GM23338 (cell line): ENCODE data around the gene GNB1L.

Experiments
- EZH2phosphoT487 ChIP-seq: fragments of 200-600 bp; sonication (generic); IDR thresholded peaks from one replicate; pipeline ENCODE4 v1.8.1; 2018; ENCODE audit warnings: antibody characterized with exemption; ENCODE audit not compliant: unreplicated experiment
- JUNB ChIP-seq: IDR thresholded peaks from one replicate; pipeline ENCODE4 v1.6.1; 2016; ENCODE audit warnings: antibody characterized with exemption; ENCODE audit not compliant: unreplicated experiment
- POLR2AphosphoS5 ChIP-seq: IDR thresholded peaks from 2 replicates; pipeline ENCODE4 v1.6.1; 2016; ENCODE audit warnings: antibody characterized with exemption, low read depth
- TF ChIP-seq, protein P1 (sequence below), 2 experiments: fragments of 200-600 bp in 1 of 2; sonication (generic) in 1 of 2; conservative IDR thresholded peaks; 2 replicates each; pipeline versions ENCODE4 v1.5.1 to v1.6.1; 2016 to 2017; ENCODE audit warnings: antibody characterized with exemption in 2 of 2, low read depth in 2 of 2, mild to moderate bottlenecking in 2 of 2, moderate library complexity in 1 of 2

DNA sequence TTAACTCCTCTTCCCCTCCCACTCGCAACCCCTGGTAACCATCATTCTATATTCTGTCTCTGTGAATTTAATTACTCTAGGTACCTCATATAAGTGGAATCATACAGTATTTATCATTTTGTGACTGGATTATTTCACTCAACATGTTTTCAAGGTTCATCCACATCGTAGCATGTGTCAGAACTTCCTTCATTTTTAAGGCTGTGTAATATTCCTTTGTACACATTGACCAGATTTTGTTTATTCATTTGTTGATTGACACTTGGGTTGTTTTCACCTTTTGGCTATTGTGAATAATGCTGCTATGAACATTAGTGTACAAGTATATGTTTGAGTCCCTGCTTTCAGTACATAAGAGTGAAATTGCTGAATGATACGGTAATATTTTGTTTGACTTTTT lies 2.7 kb upstream of the GNB1L start:
- TF ChIP-seq, protein P1, sequence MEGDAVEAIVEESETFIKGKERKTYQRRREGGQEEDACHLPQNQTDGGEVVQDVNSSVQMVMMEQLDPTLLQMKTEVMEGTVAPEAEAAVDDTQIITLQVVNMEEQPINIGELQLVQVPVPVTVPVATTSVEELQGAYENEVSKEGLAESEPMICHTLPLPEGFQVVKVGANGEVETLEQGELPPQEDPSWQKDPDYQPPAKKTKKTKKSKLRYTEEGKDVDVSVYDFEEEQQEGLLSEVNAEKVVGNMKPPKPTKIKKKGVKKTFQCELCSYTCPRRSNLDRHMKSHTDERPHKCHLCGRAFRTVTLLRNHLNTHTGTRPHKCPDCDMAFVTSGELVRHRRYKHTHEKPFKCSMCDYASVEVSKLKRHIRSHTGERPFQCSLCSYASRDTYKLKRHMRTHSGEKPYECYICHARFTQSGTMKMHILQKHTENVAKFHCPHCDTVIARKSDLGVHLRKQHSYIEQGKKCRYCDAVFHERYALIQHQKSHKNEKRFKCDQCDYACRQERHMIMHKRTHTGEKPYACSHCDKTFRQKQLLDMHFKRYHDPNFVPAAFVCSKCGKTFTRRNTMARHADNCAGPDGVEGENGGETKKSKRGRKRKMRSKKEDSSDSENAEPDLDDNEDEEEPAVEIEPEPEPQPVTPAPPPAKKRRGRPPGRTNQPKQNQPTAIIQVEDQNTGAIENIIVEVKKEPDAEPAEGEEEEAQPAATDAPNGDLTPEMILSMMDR (conservative IDR thresholded peaks at IDR 0.05; ENCODE audit: low read depth in 2 of 2) = no peak
- TF ChIP-seq POLR2AphosphoS5 (no peak), EZH2phosphoT487 (no peak), JUNB (no peak)
